ENCODE measurements around the gene NKD2. TPM values are rescaled to one million over a fixed set of nuclear protein-coding genes. Genes with fewer than 3 reads are reported as not detected.
"Not testable (repeated sequence)": the region's sequence is repeated elsewhere in the genome, so short reads cannot be mapped to it uniquely, and the experiment has no call there.

Gene NKD2
- total and polyA plus RNA-seq, 10 donors, result 1.4 to 52.3 (median 14.9) TPM

GRCh38 chr5:1079486-1079885 is 70.9 kb downstream of the NKD2 start:
- WGBS, 5 donors, result 89 to 97% (median 95%) methylated on average over 6 to 18 of the region's 18 CpGs
- H3K27me3 ChIP-seq (replicated peaks in 1 of 7), result no peaks in the 10 kb centered on the region
- H3K4me1 ChIP-seq, result peaks cover 0 to 15% (median 0%) of the 10 kb centered on the region in 6 donors
- peak overlapping the region in 3 of 8 donors; percentile 16 to 34 (median 22) for H3K27ac ChIP-seq
- no peak for DNase-seq
- H3K9me3 ChIP-seq, result no peaks in the 10 kb centered on the region
- intact Hi-C loops (cut with DNase I; ENCODE audit: low total_unique reads), result no loop called here
- H3K36me3 ChIP-seq, result peaks cover 0 to 97% (median 73%) of the 10 kb centered on the region in 6 donors
- H3K4me3 ChIP-seq, result no peak overlapping the region
- TF ChIP-seq CTCF (IDR thresholded peaks at IDR 0.05 in 8 of 11, conservative IDR thresholded peaks at IDR 0.05 in 3 of 11), result no peak
- no peak for TF ChIP-seq POLR2A (IDR thresholded peaks at IDR 0.05)

GRCh38 chr5:1079961-1080360 is 71.4 kb downstream of the NKD2 start:
- H3K27me3 ChIP-seq (replicated peaks in 1 of 7), result no peaks in the 10 kb centered on the region
- peaks cover 0 to 15% (median 0%) of the 10 kb centered on the region in 6 donors for H3K4me1 ChIP-seq
- H3K36me3 ChIP-seq, result peaks cover 0 to 97% (median 72%) of the 10 kb centered on the region in 6 donors
- WGBS, 5 donors, result 76 to 93% (median 81%) methylated on average over 5 to 31 of the region's 35 CpGs
- intact Hi-C loops (cut with DNase I; ENCODE audit: low total_unique reads), result no loop called here
- H3K27ac ChIP-seq, result peak overlapping the region in 3 of 8 donors; percentile 16 to 34 (median 22)
- no peak overlapping the region for H3K4me3 ChIP-seq
- H3K9me3 ChIP-seq, result no peaks in the 10 kb centered on the region
- DNase-seq, result no peak
- TF ChIP-seq POLR2A (IDR thresholded peaks at IDR 0.05) (no peak), CTCF (IDR thresholded peaks at IDR 0.05 in 8 of 11, conservative IDR thresholded peaks at IDR 0.05 in 3 of 11) (no peak), POLR2AphosphoS5 (IDR thresholded peaks at IDR 0.05) (no peak)

- Histone ChIP-seq H3K4me3 (no peak overlapping the region), H3K27me3 (replicated peaks in 1 of 7) (no peaks in the 10 kb centered on the region), H3K4me1 (peaks cover 0 to 15% (median 0%) of the 10 kb centered on the region in 6 donors), H3K27ac (peak overlapping the region in 5 of 8 donors; percentile 25 to 47 (median 42)), H3K9me3 (no peaks in the 10 kb centered on the region), H3K36me3 (peaks cover 0 to 97% (median 73%) of the 10 kb centered on the region in 6 donors)
- no peak for TF ChIP-seq POLR2A (IDR thresholded peaks at IDR 0.05)
- peak in 2 of 3 donors; percentile 52 to 70 for TF ChIP-seq POLR2AphosphoS5 (IDR thresholded peaks at IDR 0.05)
- 63 to 79% (median 77%) methylated on average over 15 to 18 of the region's 18 CpGs for WGBS, 5 donors
- no peak for DNase-seq
- intact Hi-C loops (cut with DNase I; ENCODE audit: low total_unique reads), result no loop called here
Measured at GRCh38 chr5:1080432-1080831, 71.8 kb downstream of the NKD2 start.

- H3K4me3 ChIP-seq, result no peak overlapping the region
- peak overlapping the region in 3 of 8 donors; percentile 34 to 47 (median 44) for H3K27ac ChIP-seq
- intact Hi-C loops (cut with DNase I; ENCODE audit: low total_unique reads), result no loop called here
- H3K36me3 ChIP-seq, result peaks cover 0 to 97% (median 73%) of the 10 kb centered on the region in 6 donors
- DNase-seq, result no peak
- TF ChIP-seq POLR2AphosphoS5 (IDR thresholded peaks at IDR 0.05) (peak in 1 of 3 donors; percentile 39), POLR2A (IDR thresholded peaks at IDR 0.05) (no peak), CTCF (IDR thresholded peaks at IDR 0.05 in 8 of 11, conservative IDR thresholded peaks at IDR 0.05 in 3 of 11) (no peak)
- H3K27me3 ChIP-seq (replicated peaks in 1 of 7), result no peaks in the 10 kb centered on the region
- H3K9me3 ChIP-seq, result no peaks in the 10 kb centered on the region
- peaks cover 0 to 15% (median 0%) of the 10 kb centered on the region in 6 donors for H3K4me1 ChIP-seq
- 88 to 97% (median 93%) methylated on average over 23 to 26 of the region's 26 CpGs for WGBS, 5 donors
Measured at GRCh38 chr5:1081519-1081918, 72.9 kb downstream of the NKD2 start.

GRCh38 chr5:1083026-1083425 is 74.4 kb downstream of the NKD2 start:
- H3K27ac ChIP-seq; DNase-seq; H3K27me3 ChIP-seq (replicated peaks in 1 of 7); H3K9me3 ChIP-seq; intact Hi-C loops (cut with DNase I; ENCODE audit: low total_unique reads); H3K4me3 ChIP-seq: not testable (repeated sequence)
- H3K4me1 ChIP-seq, result peaks cover 0 to 15% (median 0%) of the 10 kb centered on the region in 6 donors
- 81 to 94% (median 85%) methylated on average over 6 to 15 of the region's 15 CpGs for WGBS, 5 donors
- peaks cover 0 to 97% (median 73%) of the 10 kb centered on the region in 6 donors for H3K36me3 ChIP-seq
